Neutrophil (primary cell): ENCODE results near the gene AKAP10.

Experiments used
- H3K27ac ChIP-seq: fragments of 200-600 bp; sonication (generic); 2 replicates; pipeline ENCODE4 v1.5.1; 2016; ENCODE audit warnings: mild to moderate bottlenecking, moderate library complexity
- H3K27me3 ChIP-seq: fragments of 200-600 bp; sonication (generic); 2 replicates; pipeline ENCODE4 v1.6.0; 2016; ENCODE audit warnings: mild to moderate bottlenecking
- H3K36me3 ChIP-seq: fragments of 200-600 bp; sonication (generic); 2 replicates; pipeline ENCODE4 v1.5.1; 2017
- H3K4me1 ChIP-seq, 2 experiments: fragments of 200-600 bp in 1 of 2; sonication (generic) in 1 of 2; 1 replicate in 1 of 2; 2 replicates in 1 of 2; pipeline versions ENCODE4 v1.5.1 to v1.6.1; 2013 to 2016; ENCODE audit warnings: low read depth in 1 of 2, low read length in 1 of 2, mild to moderate bottlenecking in 1 of 2, moderate library complexity in 1 of 2; ENCODE audit not compliant: control insufficient read depth in 1 of 2, insufficient read depth in 1 of 2
- H3K4me3 ChIP-seq, 2 experiments: fragments of 200-600 bp in 1 of 2; sonication (generic) in 1 of 2; 1 replicate in 1 of 2; 2 replicates in 1 of 2; pipeline ENCODE4 v1.5.1; 2013 to 2016; ENCODE audit warnings: low read depth in 1 of 2, low read length in 1 of 2, mild to moderate bottlenecking in 1 of 2, moderate library complexity in 1 of 2
- H3K9me3 ChIP-seq: fragments of 200-600 bp; sonication (generic); 2 replicates; pipeline ENCODE4 v1.5.1; 2016
- TF ChIP-seq, protein P1 (sequence below): fragments of 200-600 bp; sonication (generic); IDR thresholded peaks from 2 replicates; pipeline ENCODE4 v1.5.1; 2016; ENCODE audit warnings: antibody characterized with exemption

The AKAP10 gene

DNA sequence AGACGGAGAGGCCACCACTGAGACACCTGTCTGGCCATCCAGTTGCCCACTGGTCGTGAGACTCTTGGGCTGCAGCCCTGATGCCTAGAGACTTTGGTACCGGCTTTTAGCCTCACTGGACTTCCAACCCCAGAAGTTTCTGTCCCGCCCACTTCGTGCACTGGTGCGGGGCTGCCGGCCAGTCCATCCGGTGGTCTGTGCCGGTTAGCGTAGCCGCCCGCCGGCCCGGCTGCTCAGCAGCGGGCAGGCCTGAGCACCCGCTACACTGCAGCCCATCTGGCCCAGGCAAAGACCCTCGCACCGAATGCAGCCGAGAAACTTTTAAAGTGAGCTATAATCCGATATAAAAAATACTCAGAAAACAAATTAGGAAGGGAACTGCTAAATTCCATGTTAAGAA lies 30.7 kb downstream of the AKAP10 start:
- TF ChIP-seq, protein P1, sequence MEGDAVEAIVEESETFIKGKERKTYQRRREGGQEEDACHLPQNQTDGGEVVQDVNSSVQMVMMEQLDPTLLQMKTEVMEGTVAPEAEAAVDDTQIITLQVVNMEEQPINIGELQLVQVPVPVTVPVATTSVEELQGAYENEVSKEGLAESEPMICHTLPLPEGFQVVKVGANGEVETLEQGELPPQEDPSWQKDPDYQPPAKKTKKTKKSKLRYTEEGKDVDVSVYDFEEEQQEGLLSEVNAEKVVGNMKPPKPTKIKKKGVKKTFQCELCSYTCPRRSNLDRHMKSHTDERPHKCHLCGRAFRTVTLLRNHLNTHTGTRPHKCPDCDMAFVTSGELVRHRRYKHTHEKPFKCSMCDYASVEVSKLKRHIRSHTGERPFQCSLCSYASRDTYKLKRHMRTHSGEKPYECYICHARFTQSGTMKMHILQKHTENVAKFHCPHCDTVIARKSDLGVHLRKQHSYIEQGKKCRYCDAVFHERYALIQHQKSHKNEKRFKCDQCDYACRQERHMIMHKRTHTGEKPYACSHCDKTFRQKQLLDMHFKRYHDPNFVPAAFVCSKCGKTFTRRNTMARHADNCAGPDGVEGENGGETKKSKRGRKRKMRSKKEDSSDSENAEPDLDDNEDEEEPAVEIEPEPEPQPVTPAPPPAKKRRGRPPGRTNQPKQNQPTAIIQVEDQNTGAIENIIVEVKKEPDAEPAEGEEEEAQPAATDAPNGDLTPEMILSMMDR = no peak

GRCh38 chr17:19945009-19945626 lies 32.5 kb downstream of the AKAP10 start:
- no peak overlapping the region for H3K27ac ChIP-seq
- H3K36me3 ChIP-seq = peaks cover 68% of the 10 kb centered on the region
- TF ChIP-seq, protein P1 = no peak

More for the DNA sequence above, 30.7 kb downstream of the AKAP10 start:
- Histone ChIP-seq H3K4me1 (peaks cover 3 to 4% of the 10 kb centered on the region in 2 experiments), H3K4me3 (no peak overlapping the region), H3K27ac (no peak overlapping the region), H3K27me3 (no peaks in the 10 kb centered on the region), H3K36me3 (peaks cover 62% of the 10 kb centered on the region), H3K9me3 (no peaks in the 10 kb centered on the region)

DNA sequence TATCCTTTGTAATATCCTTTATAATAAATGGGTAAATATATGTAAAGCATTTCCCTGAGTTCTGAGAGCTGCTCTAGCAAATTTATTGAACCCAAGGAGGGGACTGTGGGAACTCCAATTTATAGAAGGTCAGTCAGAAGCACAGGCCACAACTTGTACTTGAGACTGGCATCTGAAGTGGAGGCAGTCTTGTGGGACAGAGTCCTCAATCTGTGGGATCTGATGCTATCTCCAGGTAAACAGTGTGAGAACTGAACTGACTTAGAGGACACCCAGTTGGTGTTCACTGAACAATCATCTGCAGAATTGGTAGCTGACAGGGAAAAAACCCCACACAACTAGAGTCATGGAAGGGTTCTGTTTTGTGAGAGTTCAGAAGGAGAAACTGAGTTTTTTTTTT lies 34.0 kb downstream of the AKAP10 start:
- H3K4me1 ChIP-seq = peaks cover 3 to 4% of the 10 kb centered on the region in 2 experiments
- H3K27me3 ChIP-seq = no peaks in the 10 kb centered on the region
- peaks cover 83% of the 10 kb centered on the region for H3K36me3 ChIP-seq
- TF ChIP-seq, protein P1 = no peak
- no peak overlapping the region for H3K27ac ChIP-seq
- no peak overlapping the region for H3K4me3 ChIP-seq
- H3K9me3 ChIP-seq = no peaks in the 10 kb centered on the region

More at GRCh38 chr17:19945009-19945626, 32.5 kb downstream of the AKAP10 start:
- H3K4me1 ChIP-seq = peaks cover 3 to 4% of the 10 kb centered on the region in 2 experiments
- H3K27me3 ChIP-seq = no peaks in the 10 kb centered on the region
- H3K4me3 ChIP-seq = no peak overlapping the region
- H3K9me3 ChIP-seq = no peaks in the 10 kb centered on the region

GRCh38 chr17:19943026-19943425 lies 34.6 kb downstream of the AKAP10 start:
- Histone ChIP-seq H3K27me3 (no peaks in the 10 kb centered on the region), H3K36me3 (peaks cover 85% of the 10 kb centered on the region), H3K9me3 (no peaks in the 10 kb centered on the region), H3K4me1 (no peaks in the 10 kb centered on the region), H3K27ac (no peak overlapping the region), H3K4me3 (no peak overlapping the region)
- TF ChIP-seq, protein P1 = no peak

- no peak overlapping the region for H3K4me3 ChIP-seq
- TF ChIP-seq, protein P1 = no peak
- H3K27me3 ChIP-seq = no peaks in the 10 kb centered on the region
- no peaks in the 10 kb centered on the region for H3K4me1 ChIP-seq
- peaks cover 87% of the 10 kb centered on the region for H3K36me3 ChIP-seq
- no peak overlapping the region for H3K27ac ChIP-seq
- no peaks in the 10 kb centered on the region for H3K9me3 ChIP-seq
Observed at GRCh38 chr17:19940722-19941464, 36.7 kb downstream of the AKAP10 start.
